ENCODE results near the gene ADCYAP1R1.

The ADCYAP1R1 gene

DNA sequence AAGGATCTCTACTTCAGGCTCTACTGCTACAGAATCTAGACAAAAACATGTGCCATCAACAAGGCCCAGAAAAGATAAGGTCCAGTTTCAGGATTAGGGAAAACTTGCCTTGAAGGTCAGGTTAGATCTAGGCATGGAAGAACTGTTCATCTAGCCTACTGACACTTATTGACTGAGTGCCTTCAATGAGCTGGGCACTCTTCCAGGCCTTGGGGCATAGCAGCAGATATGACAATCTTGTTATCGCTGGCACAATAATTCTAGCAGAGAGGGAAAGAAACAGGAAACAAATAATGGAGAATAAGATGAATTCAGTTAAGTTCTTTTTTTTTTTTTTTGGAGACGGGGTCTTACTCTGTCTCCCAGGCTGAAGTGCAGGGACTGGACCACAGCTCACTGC lies 71.6 kb downstream of the ADCYAP1R1 start:
- Histone ChIP-seq H3K14ac (ENCODE audit: low read length) (no peak overlapping the region), H2BK5ac (ENCODE audit: low read length) (no peak overlapping the region), H3K4me1 (ENCODE audit: control insufficient read depth in 2 of 2, insufficient read depth in 1 of 2, low read depth in 1 of 2, low read length in 2 of 2) (no peaks in the 10 kb centered on the region), H4K91ac (ENCODE audit: low read depth, low read length, poor library complexity) (no peak overlapping the region), H3K27ac (replicated peaks; ENCODE audit: low read length) (no peak overlapping the region), H3K4ac (ENCODE audit: low read length) (no peak overlapping the region), H2BK15ac (ENCODE audit: low read length) (no peak overlapping the region), H2BK12ac (ENCODE audit: low read length) (no peak overlapping the region), H2AK5ac (ENCODE audit: low read depth, low read length) (no peak overlapping the region), H3K18ac (ENCODE audit: low read length) (no peak overlapping the region), H3K23ac (ENCODE audit: low read depth, low read length, poor library complexity) (no peak overlapping the region), H3K4me2 (ENCODE audit: insufficient read depth, low read length, poor library complexity, severe bottlenecking) (no peak overlapping the region), H3K9me3 (replicated peaks in 1 of 2; ENCODE audit: control insufficient read depth in 2 of 2, insufficient read depth in 1 of 2, low read depth in 1 of 2, low read length in 2 of 2) (no peaks in the 10 kb centered on the region), H2BK120ac (ENCODE audit: low read depth, low read length) (no peak overlapping the region), H4K8ac (ENCODE audit: low read depth, low read length) (no peak overlapping the region), H3K9ac (ENCODE audit: low read depth, low read length, poor library complexity) (no peak overlapping the region), H3K4me3 (ENCODE audit: low read length in 2 of 2) (no peak overlapping the region), H2AFZ (ENCODE audit: low read length) (no peak overlapping the region), H3K79me1 (ENCODE audit: low read depth, low read length) (no peaks in the 10 kb centered on the region), H3K27me3 (ENCODE audit: control insufficient read depth in 3 of 3, insufficient read depth in 3 of 3, low read depth in 1 of 3, low read length in 3 of 3) (peaks cover 0 to 4% (median 0%) of the 10 kb centered on the region in 3 experiments), H3K36me3 (replicated peaks in 1 of 2; ENCODE audit: control insufficient read depth in 2 of 2, insufficient read depth in 2 of 2, low read length in 2 of 2) (no peaks in the 10 kb centered on the region)
- no CpG with 5 or more reads among the region's 2 CpGs for WGBS, 2 donors (ENCODE audit: extremely low coverage in 2 of 2, insufficient read length in 2 of 2, insufficient replicate concordance in 1 of 2)
- DNase-seq (ENCODE audit: low spot score), result no peak

- no CpG with 5 or more reads among the region's 4 CpGs for WGBS, 2 donors (ENCODE audit: extremely low coverage in 2 of 2, insufficient read length in 2 of 2, insufficient replicate concordance in 1 of 2)
- H3K9me3 ChIP-seq (replicated peaks in 1 of 2; ENCODE audit: control insufficient read depth in 2 of 2, insufficient read depth in 1 of 2, low read depth in 1 of 2, low read length in 2 of 2), result no peaks in the 10 kb centered on the region
- no peak overlapping the region for H3K23ac ChIP-seq (ENCODE audit: low read depth, low read length, poor library complexity)
- H2BK12ac ChIP-seq (ENCODE audit: low read length), result no peak overlapping the region
- no peak overlapping the region for H3K14ac ChIP-seq (ENCODE audit: low read length)
- no peak overlapping the region for H2BK120ac ChIP-seq (ENCODE audit: low read depth, low read length)
- H2AFZ ChIP-seq (ENCODE audit: low read length), result no peak overlapping the region
- H3K4ac ChIP-seq (ENCODE audit: low read length), result no peak overlapping the region
- H3K27me3 ChIP-seq (ENCODE audit: control insufficient read depth in 3 of 3, insufficient read depth in 3 of 3, low read depth in 1 of 3, low read length in 3 of 3), result peaks cover 0 to 2% (median 0%) of the 10 kb centered on the region in 3 experiments
- no peaks in the 10 kb centered on the region for H3K36me3 ChIP-seq (replicated peaks in 1 of 2; ENCODE audit: control insufficient read depth in 2 of 2, insufficient read depth in 2 of 2, low read length in 2 of 2)
- no peak overlapping the region for H3K18ac ChIP-seq (ENCODE audit: low read length)
- H3K4me2 ChIP-seq (ENCODE audit: insufficient read depth, low read length, poor library complexity, severe bottlenecking), result no peak overlapping the region
- no peak overlapping the region for H4K91ac ChIP-seq (ENCODE audit: low read depth, low read length, poor library complexity)
- H2BK5ac ChIP-seq (ENCODE audit: low read length), result peak overlapping the region; percentile 62
- no peak overlapping the region for H2BK15ac ChIP-seq (ENCODE audit: low read length)
- H4K8ac ChIP-seq (ENCODE audit: low read depth, low read length), result no peak overlapping the region
- no peak overlapping the region for H3K9ac ChIP-seq (ENCODE audit: low read depth, low read length, poor library complexity)
- no peak overlapping the region for H3K27ac ChIP-seq (replicated peaks; ENCODE audit: low read length)
- no peak overlapping the region for H2AK5ac ChIP-seq (ENCODE audit: low read depth, low read length)
- H3K4me1 ChIP-seq (ENCODE audit: control insufficient read depth in 2 of 2, insufficient read depth in 1 of 2, low read depth in 1 of 2, low read length in 2 of 2), result no peaks in the 10 kb centered on the region
- H3K79me1 ChIP-seq (ENCODE audit: low read depth, low read length), result no peaks in the 10 kb centered on the region
- H3K4me3 ChIP-seq (ENCODE audit: low read length in 2 of 2), result no peak overlapping the region
- DNase-seq (ENCODE audit: low spot score), result no peak
These were observed 73.1 kb downstream of the ADCYAP1R1 start for GRCh38 chr7:31125171-31125570.

DNA sequence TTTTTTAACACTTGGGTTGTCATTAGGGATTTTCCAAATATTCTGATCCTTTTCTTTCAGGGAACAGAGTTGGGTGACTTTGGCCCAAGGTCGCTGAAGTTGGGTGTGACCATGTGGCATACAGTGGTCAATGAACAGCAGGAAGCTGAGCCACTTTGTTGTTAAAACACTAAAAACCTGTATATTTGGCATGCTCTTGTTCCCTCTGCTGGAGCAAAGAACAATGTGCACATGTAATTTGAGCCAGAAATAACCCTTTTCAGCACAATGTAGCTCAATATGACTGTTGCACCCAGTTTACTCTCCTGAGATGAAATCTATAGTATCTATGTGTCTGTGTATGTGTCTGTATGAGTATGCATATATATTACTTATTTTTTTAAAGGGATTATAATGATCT lies 74.9 kb downstream of the ADCYAP1R1 start:
- Histone ChIP-seq H3K4me2 (ENCODE audit: insufficient read depth, low read length, poor library complexity, severe bottlenecking) (no peak overlapping the region), H2AFZ (ENCODE audit: low read length) (no peak overlapping the region), H3K27me3 (ENCODE audit: control insufficient read depth in 3 of 3, insufficient read depth in 3 of 3, low read depth in 1 of 3, low read length in 3 of 3) (peaks cover 0 to 2% (median 0%) of the 10 kb centered on the region in 3 experiments), H3K9me3 (replicated peaks in 1 of 2; ENCODE audit: control insufficient read depth in 2 of 2, insufficient read depth in 1 of 2, low read depth in 1 of 2, low read length in 2 of 2) (no peaks in the 10 kb centered on the region), H3K27ac (replicated peaks; ENCODE audit: low read length) (no peak overlapping the region), H2BK12ac (ENCODE audit: low read length) (no peak overlapping the region), H3K23ac (ENCODE audit: low read depth, low read length, poor library complexity) (no peak overlapping the region), H2BK120ac (ENCODE audit: low read depth, low read length) (no peak overlapping the region), H3K4me1 (ENCODE audit: control insufficient read depth in 2 of 2, insufficient read depth in 1 of 2, low read depth in 1 of 2, low read length in 2 of 2) (no peaks in the 10 kb centered on the region), H3K79me1 (ENCODE audit: low read depth, low read length) (no peaks in the 10 kb centered on the region), H3K4me3 (ENCODE audit: low read length in 2 of 2) (no peak overlapping the region), H4K8ac (ENCODE audit: low read depth, low read length) (no peak overlapping the region), H3K4ac (ENCODE audit: low read length) (no peak overlapping the region), H2AK5ac (ENCODE audit: low read depth, low read length) (no peak overlapping the region), H3K9ac (ENCODE audit: low read depth, low read length, poor library complexity) (no peak overlapping the region), H3K36me3 (replicated peaks in 1 of 2; ENCODE audit: control insufficient read depth in 2 of 2, insufficient read depth in 2 of 2, low read length in 2 of 2) (no peaks in the 10 kb centered on the region), H3K14ac (ENCODE audit: low read length) (no peak overlapping the region), H2BK15ac (ENCODE audit: low read length) (no peak overlapping the region), H2BK5ac (ENCODE audit: low read length) (no peak overlapping the region), H3K18ac (ENCODE audit: low read length) (no peak overlapping the region), H4K91ac (ENCODE audit: low read depth, low read length, poor library complexity) (no peak overlapping the region)
- no peak for DNase-seq (ENCODE audit: low spot score)
- no CpG with 5 or more reads among the region's 1 CpG for WGBS, 2 donors (ENCODE audit: extremely low coverage in 2 of 2, insufficient read length in 2 of 2, insufficient replicate concordance in 1 of 2)

DNA sequence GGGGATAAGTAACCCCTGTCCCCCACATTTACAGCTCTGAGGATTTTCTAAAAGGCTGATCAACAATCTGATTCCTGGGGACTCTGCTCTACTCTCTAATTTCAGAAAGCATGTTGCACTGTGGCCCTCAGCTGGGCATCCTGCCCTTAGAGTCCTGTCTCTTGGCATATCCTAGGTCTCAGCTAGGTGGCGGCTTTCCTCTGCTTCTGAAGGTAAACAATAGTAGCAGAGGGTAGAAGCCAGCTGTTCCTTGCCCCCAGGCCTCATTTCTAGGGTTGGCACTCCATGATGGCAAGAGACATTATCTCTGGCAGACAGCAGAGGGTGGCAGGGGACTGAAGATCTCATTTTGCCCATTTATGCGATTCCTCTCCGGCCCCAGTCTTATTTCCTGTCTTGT lies 77.0 kb downstream of the ADCYAP1R1 start:
- no peaks in the 10 kb centered on the region for H3K9me3 ChIP-seq (replicated peaks in 1 of 2; ENCODE audit: control insufficient read depth in 2 of 2, insufficient read depth in 1 of 2, low read depth in 1 of 2, low read length in 2 of 2)
- no peak overlapping the region for H3K14ac ChIP-seq (ENCODE audit: low read length)
- H3K79me1 ChIP-seq (ENCODE audit: low read depth, low read length), result no peaks in the 10 kb centered on the region
- no peak overlapping the region for H3K23ac ChIP-seq (ENCODE audit: low read depth, low read length, poor library complexity)
- no peak overlapping the region for H2BK15ac ChIP-seq (ENCODE audit: low read length)
- no peak overlapping the region for H2BK12ac ChIP-seq (ENCODE audit: low read length)
- H2AFZ ChIP-seq (ENCODE audit: low read length), result no peak overlapping the region
- no peak overlapping the region for H4K8ac ChIP-seq (ENCODE audit: low read depth, low read length)
- WGBS, 2 donors (ENCODE audit: extremely low coverage in 2 of 2, insufficient read length in 2 of 2, insufficient replicate concordance in 1 of 2), result no CpG with 5 or more reads among the region's 3 CpGs
- H3K4me2 ChIP-seq (ENCODE audit: insufficient read depth, low read length, poor library complexity, severe bottlenecking), result no peak overlapping the region
- no peak overlapping the region for H2BK120ac ChIP-seq (ENCODE audit: low read depth, low read length)
- H4K91ac ChIP-seq (ENCODE audit: low read depth, low read length, poor library complexity), result no peak overlapping the region
- no peak overlapping the region for H3K9ac ChIP-seq (ENCODE audit: low read depth, low read length, poor library complexity)
- H3K18ac ChIP-seq (ENCODE audit: low read length), result no peak overlapping the region
- H3K4ac ChIP-seq (ENCODE audit: low read length), result no peak overlapping the region
- no peak overlapping the region for H2AK5ac ChIP-seq (ENCODE audit: low read depth, low read length)
- no peak overlapping the region for H2BK5ac ChIP-seq (ENCODE audit: low read length)
- no peak overlapping the region for H3K27ac ChIP-seq (replicated peaks; ENCODE audit: low read length)
- DNase-seq (ENCODE audit: low spot score), result no peak
- no peaks in the 10 kb centered on the region for H3K27me3 ChIP-seq (ENCODE audit: control insufficient read depth in 3 of 3, insufficient read depth in 3 of 3, low read depth in 1 of 3, low read length in 3 of 3)
- no peak overlapping the region for H3K4me3 ChIP-seq (ENCODE audit: low read length in 2 of 2)
- no peaks in the 10 kb centered on the region for H3K36me3 ChIP-seq (replicated peaks in 1 of 2; ENCODE audit: control insufficient read depth in 2 of 2, insufficient read depth in 2 of 2, low read length in 2 of 2)
- H3K4me1 ChIP-seq (ENCODE audit: control insufficient read depth in 2 of 2, insufficient read depth in 1 of 2, low read depth in 1 of 2, low read length in 2 of 2), result no peaks in the 10 kb centered on the region

All from neuronal stem cell (in vitro differentiated cells).